Skeletal muscle tissue (tissue), 4 donors: ENCODE data around the gene KRTAP10-3. TPM values are rescaled to one million over a fixed set of nuclear protein-coding genes. Genes with fewer than 3 reads are reported as not detected.

ENCODE experiments used
- H3K27ac ChIP-seq: one replicate; pipeline ENCODE4 v1.7.0; 2013; ENCODE audit warnings: mild to moderate bottlenecking, low read depth, low read length, inconsistent platforms
- H3K27me3 ChIP-seq, 3 donors: one replicate each; pipeline ENCODE4 v1.7.0; 2013; ENCODE audit warnings: low read length in 3 of 3; ENCODE audit not compliant: control insufficient read depth in 3 of 3, insufficient read depth in 3 of 3
- H3K36me3 ChIP-seq, 3 donors: one replicate each; pipeline ENCODE4 v1.7.0; 2013; ENCODE audit warnings: low read length in 3 of 3; ENCODE audit not compliant: control insufficient read depth in 3 of 3, insufficient read depth in 3 of 3
- H3K4me1 ChIP-seq, 3 donors: one replicate each; pipeline ENCODE4 v1.7.0; 2013; ENCODE audit warnings: low read length in 3 of 3, mild to moderate bottlenecking in 3 of 3; ENCODE audit not compliant: control insufficient read depth in 3 of 3, insufficient read depth in 3 of 3
- H3K4me3 ChIP-seq, 3 donors: one replicate each; pipeline ENCODE4 v1.7.0; 2013; ENCODE audit warnings: low read length in 3 of 3
- H3K9ac ChIP-seq, 3 donors: one replicate each; pipeline ENCODE4 v1.7.0; 2013; ENCODE audit warnings: low read length in 3 of 3, mild to moderate bottlenecking in 3 of 3, moderate library complexity in 2 of 3, low read depth in 1 of 3
- H3K9me3 ChIP-seq, 3 donors: one replicate each; pipeline ENCODE4 v1.7.0; 2013; ENCODE audit warnings: low read length in 3 of 3; ENCODE audit not compliant: control insufficient read depth in 3 of 3
- total RNA-seq: library from RNA; depleted of rRNA; stranded (reverse); fragments of >200 nt; gene quantifications from one replicate; pipeline ENCODE4 v1.2.3, GENCODE V29; 2014
- donor health status: Osteomylitis.

Gene KRTAP10-3
- total RNA-seq, 1 donor from 2014 or later, result not detected

- Histone ChIP-seq H3K27me3 (peaks cover 42 to 70% (median 67%) of the 10 kb centered on the region in 3 donors), H3K9ac (no peak overlapping the region), H3K36me3 (no peaks in the 10 kb centered on the region), H3K4me3 (no peak overlapping the region), H3K9me3 (no peaks in the 10 kb centered on the region), H3K27ac (no peak overlapping the region), H3K4me1 (peaks cover 0 to 5% (median 2%) of the 10 kb centered on the region in 3 donors)
Measured at GRCh38 chr21:44510508-44511218, 47.9 kb downstream of the KRTAP10-3 start.

GRCh38 chr21:44510109-44510507 lies 48.5 kb downstream of the KRTAP10-3 start:
- no peaks in the 10 kb centered on the region for H3K9me3 ChIP-seq
- H3K4me1 ChIP-seq, result peaks cover 0 to 5% (median 2%) of the 10 kb centered on the region in 3 donors
- H3K27me3 ChIP-seq, result peaks cover 44 to 72% (median 64%) of the 10 kb centered on the region in 3 donors
- H3K9ac ChIP-seq, result no peak overlapping the region
- H3K27ac ChIP-seq, result no peak overlapping the region
- no peak overlapping the region for H3K4me3 ChIP-seq
- no peaks in the 10 kb centered on the region for H3K36me3 ChIP-seq

GRCh38 chr21:44509539-44509938 lies 49.1 kb downstream of the KRTAP10-3 start:
- H3K4me3 ChIP-seq, result no peak overlapping the region
- H3K4me1 ChIP-seq, result peaks cover 0 to 5% (median 2%) of the 10 kb centered on the region in 3 donors
- no peaks in the 10 kb centered on the region for H3K9me3 ChIP-seq
- no peaks in the 10 kb centered on the region for H3K36me3 ChIP-seq
- peaks cover 44 to 72% (median 64%) of the 10 kb centered on the region in 3 donors for H3K27me3 ChIP-seq
- H3K9ac ChIP-seq, result no peak overlapping the region
- H3K27ac ChIP-seq, result no peak overlapping the region

GRCh38 chr21:44508711-44509445 lies 49.7 kb downstream of the KRTAP10-3 start:
- Histone ChIP-seq H3K4me1 (peaks cover 0 to 5% (median 2%) of the 10 kb centered on the region in 3 donors), H3K4me3 (no peak overlapping the region), H3K36me3 (no peaks in the 10 kb centered on the region), H3K9ac (no peak overlapping the region), H3K27ac (no peak overlapping the region), H3K9me3 (no peaks in the 10 kb centered on the region), H3K27me3 (peaks cover 44 to 69% (median 64%) of the 10 kb centered on the region in 3 donors)

GRCh38 chr21:44508426-44508710 lies 50.2 kb downstream of the KRTAP10-3 start:
- Histone ChIP-seq H3K9ac (no peak overlapping the region), H3K27me3 (peaks cover 44 to 69% (median 59%) of the 10 kb centered on the region in 3 donors), H3K4me3 (no peak overlapping the region), H3K9me3 (no peaks in the 10 kb centered on the region), H3K36me3 (no peaks in the 10 kb centered on the region), H3K4me1 (peaks cover 0 to 5% (median 2%) of the 10 kb centered on the region in 3 donors), H3K27ac (no peak overlapping the region)

Other genes with a start within 250 kb of the KRTAP10-3 start
- 11.0 TPM for gene CFAP410, start 219.4 kb downstream of the KRTAP10-3 start, total RNA-seq
- gene TRPM2, start 205.2 kb downstream of the KRTAP10-3 start, total RNA-seq, result 1.6 TPM
- 0.52 TPM for gene LRRC3, start 103.3 kb downstream of the KRTAP10-3 start, total RNA-seq
- gene KRTAP10-1, start 18.6 kb downstream of the KRTAP10-3 start, total RNA-seq, result not detected
- gene KRTAP10-2, start 7.3 kb downstream of the KRTAP10-3 start, total RNA-seq, result not detected
- not detected for gene KRTAP10-4, start 14.9 kb upstream of the KRTAP10-3 start, total RNA-seq
- not detected for gene KRTAP10-5, start 21.8 kb upstream of the KRTAP10-3 start, total RNA-seq
- gene KRTAP10-6, start 33.7 kb upstream of the KRTAP10-3 start, total RNA-seq, result not detected
- gene KRTAP10-7, start 41.8 kb upstream of the KRTAP10-3 start, total RNA-seq, result not detected
- not detected for gene KRTAP10-8, start 53.3 kb upstream of the KRTAP10-3 start, total RNA-seq
- gene KRTAP10-9, start 68.3 kb upstream of the KRTAP10-3 start, total RNA-seq, result not detected
- gene KRTAP10-10, start 78.6 kb upstream of the KRTAP10-3 start, total RNA-seq, result not detected
- not detected for gene KRTAP10-11, start 87.6 kb upstream of the KRTAP10-3 start, total RNA-seq
- not detected for gene KRTAP12-4, start 95.9 kb upstream of the KRTAP10-3 start, total RNA-seq
- not detected for gene KRTAP12-3, start 99.1 kb upstream of the KRTAP10-3 start, total RNA-seq
- not detected for gene KRTAP12-2, start 108.1 kb upstream of the KRTAP10-3 start, total RNA-seq
- gene KRTAP12-1, start 123.4 kb upstream of the KRTAP10-3 start, total RNA-seq, result not detected
- not detected for gene KRTAP10-12, start 138.4 kb upstream of the KRTAP10-3 start, total RNA-seq
- gene TSPEAR, start 152.8 kb upstream of the KRTAP10-3 start, total RNA-seq, result not detected
- gene UBE2G2, start 243.0 kb upstream of the KRTAP10-3 start, total RNA-seq, result 60.5 TPM